Measurements from ENCODE around the gene SPTB.

GRCh38 chr14:64868379-64868778 lies 11.3 kb downstream of the SPTB start:
- TF ChIP-seq CTCF (IDR thresholded peaks at IDR 0.05; ENCODE audit: poor library complexity), result no peak
- no peak for TF ChIP-seq EZH2 (IDR thresholded peaks at IDR 0.05; ENCODE audit: borderline replicate concordance)
- no peak for TF ChIP-seq EZH2phosphoT487 (IDR thresholded peaks at IDR 0.05; ENCODE audit: low read depth, severe bottlenecking, unreplicated experiment)

Data from hepatocyte (in vitro differentiated cells).